Measurements from ENCODE around the gene LRCH4. TPM values are rescaled to one million over a fixed set of nuclear protein-coding genes. Genes with fewer than 3 reads are reported as not detected.

Gene LRCH4
- total RNA-seq, 1 experiment from 2014 or later: 29.0 TPM

DNA sequence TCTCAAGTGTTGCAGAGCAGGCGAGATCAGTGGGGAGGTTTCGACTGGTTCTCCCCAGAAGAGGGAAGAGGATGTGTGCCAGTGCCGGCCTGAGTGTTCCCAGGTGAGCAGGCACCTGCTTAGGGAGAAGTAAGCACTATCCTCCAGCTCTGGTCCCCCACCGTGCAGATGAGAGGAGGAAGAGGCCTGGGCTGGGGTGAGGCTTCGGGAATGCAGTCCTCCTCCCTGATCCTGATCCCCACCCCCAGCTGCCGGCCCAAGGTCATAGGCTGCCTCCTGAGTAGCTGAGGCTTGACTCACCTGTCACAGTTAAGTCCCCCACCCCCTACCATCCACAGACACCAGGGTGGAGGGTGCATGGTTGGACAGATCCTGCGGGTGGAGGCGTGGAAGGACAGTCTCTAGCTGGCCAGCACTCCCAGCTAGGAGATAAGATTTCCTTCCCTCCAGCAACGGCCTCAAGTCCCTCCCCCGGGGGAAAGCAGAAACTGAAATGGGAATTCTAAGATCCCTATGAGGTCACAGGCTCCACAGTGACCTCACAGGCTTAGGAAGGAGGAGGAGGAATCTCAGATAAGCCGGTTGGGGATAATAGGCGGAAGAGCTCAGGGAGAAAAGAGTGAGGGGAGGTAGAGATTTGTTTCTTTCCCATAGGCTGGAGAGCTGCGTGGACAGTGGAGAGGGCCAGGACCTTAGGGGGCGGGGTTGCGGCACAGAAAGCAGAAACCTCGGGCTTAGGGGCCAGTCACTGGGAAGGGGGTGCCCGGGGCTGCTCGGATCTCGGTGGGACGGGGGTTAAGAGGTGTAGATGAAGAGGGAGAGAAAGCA lies 1.0 kb downstream of the LRCH4 start:
- CTCF ChIA-PET: interaction anchor here (0.7 kb wide), 1 partner anchor 155 kb away, joined by 3 read pairs; no protein-coding TSS in a partner anchor
- TF ChIP-seq CTCF (IDR thresholded peaks at IDR 0.05; ENCODE audit: unreplicated experiment): no peak
- H3K36me3 Mint-ChIP-seq (ENCODE audit: insufficient read depth, unreplicated experiment): peaks cover 25% of the 10 kb centered on the region
- intact Hi-C loops (cut with micrococcal nuclease; ENCODE audit: unreplicated experiment): no loop called here
- peaks cover 14% of the 10 kb centered on the region for H3K4me1 Mint-ChIP-seq (ENCODE audit: low read depth, unreplicated experiment)
- H3K4me3 Mint-ChIP-seq (ENCODE audit: low read depth, unreplicated experiment): peak overlapping the region; percentile 91
- BruUV-seq (replicated peaks): TSS peak; percentile 50
- H3K9me3 Mint-ChIP-seq (ENCODE audit: low read depth, unreplicated experiment): no peaks in the 10 kb centered on the region
- H3K27me3 Mint-ChIP-seq (ENCODE audit: unreplicated experiment): peaks cover 3% of the 10 kb centered on the region
- peak overlapping the region; percentile 96 for H3K27ac Mint-ChIP-seq (ENCODE audit: unreplicated experiment)
- peak; percentile 24 for DNase-seq

DNA sequence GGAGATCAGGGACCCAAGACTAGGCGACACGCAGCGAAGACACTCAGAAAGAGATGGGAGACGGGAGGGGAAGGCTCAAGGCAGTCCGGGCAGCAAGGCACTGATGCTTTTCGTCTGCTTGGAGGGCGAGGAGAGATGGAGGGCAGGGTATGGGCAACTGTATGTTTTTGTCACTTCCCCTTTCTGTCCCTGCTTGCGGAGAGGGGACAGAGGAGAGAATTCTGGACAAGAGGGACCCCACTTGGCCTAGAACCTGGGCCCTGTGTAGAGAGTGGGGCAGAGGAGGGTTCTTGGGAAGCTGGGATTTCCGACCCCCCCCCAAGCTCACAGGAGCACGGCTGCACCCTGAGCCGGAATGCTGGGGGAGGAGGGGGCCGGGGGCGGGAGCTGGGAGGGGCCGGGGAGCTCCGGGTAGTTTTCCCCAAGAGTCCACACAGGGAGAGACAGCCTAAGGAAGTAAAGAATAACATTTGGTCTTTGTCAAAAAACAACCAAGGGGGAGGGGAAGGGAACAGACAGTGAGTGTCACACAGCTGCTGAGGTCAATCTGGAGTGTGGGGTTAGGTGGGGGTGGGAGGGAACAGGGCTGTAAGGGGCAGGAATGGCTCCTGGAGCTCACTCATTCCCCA lies 1.8 kb downstream of the LRCH4 start:
- H3K27me3 Mint-ChIP-seq (ENCODE audit: unreplicated experiment): no peaks in the 10 kb centered on the region
- H3K4me1 Mint-ChIP-seq (ENCODE audit: low read depth, unreplicated experiment): peaks cover 14% of the 10 kb centered on the region
- CTCF ChIA-PET: interaction anchor here (0.6 to 0.7 kb wide), 2 partner anchors 64 to 154 kb away, joined by 3 to 5 read pairs; no protein-coding TSS in a partner anchor
- H3K4me3 Mint-ChIP-seq (ENCODE audit: low read depth, unreplicated experiment): peak overlapping the region; percentile 91
- peaks cover 25% of the 10 kb centered on the region for H3K36me3 Mint-ChIP-seq (ENCODE audit: insufficient read depth, unreplicated experiment)
- no peak for DNase-seq
- H3K27ac Mint-ChIP-seq (ENCODE audit: unreplicated experiment): no peak overlapping the region
- TF ChIP-seq CTCF (IDR thresholded peaks at IDR 0.05; ENCODE audit: unreplicated experiment): no peak
- H3K9me3 Mint-ChIP-seq (ENCODE audit: low read depth, unreplicated experiment): no peaks in the 10 kb centered on the region
- BruUV-seq (replicated peaks): no TSS peak
- intact Hi-C loops (cut with micrococcal nuclease; ENCODE audit: unreplicated experiment): no loop called here

GRCh38 chr7:100583132-100584053 lies 2.5 kb downstream of the LRCH4 start:
- intact Hi-C loops (cut with micrococcal nuclease; ENCODE audit: unreplicated experiment): no loop called here

More at GRCh38 chr7:100583132-100584053, 2.5 kb downstream of the LRCH4 start:
- Mint-ChIP-seq H3K4me1 (ENCODE audit: low read depth, unreplicated experiment) (peaks cover 14% of the 10 kb centered on the region), H3K27ac (ENCODE audit: unreplicated experiment) (no peak overlapping the region), H3K36me3 (ENCODE audit: insufficient read depth, unreplicated experiment) (peaks cover 25% of the 10 kb centered on the region), H3K27me3 (ENCODE audit: unreplicated experiment) (no peaks in the 10 kb centered on the region), H3K4me3 (ENCODE audit: low read depth, unreplicated experiment) (peak overlapping the region; percentile 91), H3K9me3 (ENCODE audit: low read depth, unreplicated experiment) (no peaks in the 10 kb centered on the region)
- CTCF ChIA-PET: no interaction called here
- BruUV-seq (replicated peaks): no TSS peak
- no peak for DNase-seq
- no peak for TF ChIP-seq CTCF (IDR thresholded peaks at IDR 0.05; ENCODE audit: unreplicated experiment)
